Measurements from ENCODE around the gene SEMA3G.

Gene SEMA3G

DNA sequence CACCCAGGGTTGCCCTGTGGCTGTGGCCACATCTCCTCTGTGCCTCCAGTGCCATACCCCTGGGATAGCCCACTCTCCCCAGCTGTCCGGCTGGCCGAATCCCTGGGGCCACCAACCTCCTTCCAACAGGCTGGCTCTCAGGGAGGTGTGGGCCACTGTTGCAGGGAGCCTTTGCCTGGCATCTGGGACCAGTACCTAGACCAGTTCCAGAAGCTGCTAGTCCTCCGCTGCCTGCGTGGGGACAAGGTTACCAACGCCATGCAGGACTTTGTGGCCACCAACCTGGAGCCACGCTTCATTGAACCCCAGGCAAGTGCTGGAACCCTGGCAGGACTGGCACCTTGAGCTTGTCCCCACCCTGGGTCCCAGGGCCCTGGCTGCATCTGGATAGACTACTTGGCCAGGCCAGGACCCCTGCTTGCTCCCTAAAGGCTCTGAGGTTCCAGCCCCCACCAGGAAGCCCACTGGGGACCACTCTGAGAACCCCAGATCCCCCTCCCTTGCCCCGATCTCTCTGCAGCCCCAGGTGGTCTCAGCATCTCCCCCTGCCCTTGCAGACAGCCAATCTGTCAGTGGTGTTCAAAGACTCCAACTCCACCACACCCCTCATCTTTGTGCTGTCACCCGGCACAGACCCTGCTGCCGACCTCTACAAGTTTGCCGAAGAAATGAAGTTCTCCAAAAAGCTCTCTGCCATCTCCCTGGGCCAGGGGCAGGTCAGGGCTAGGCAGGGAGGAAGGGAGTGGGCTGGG is 50.0 kb downstream of the SEMA3G start:
- DNase-seq (ENCODE audit: low read depth in 2 of 2): no peak

DNA sequence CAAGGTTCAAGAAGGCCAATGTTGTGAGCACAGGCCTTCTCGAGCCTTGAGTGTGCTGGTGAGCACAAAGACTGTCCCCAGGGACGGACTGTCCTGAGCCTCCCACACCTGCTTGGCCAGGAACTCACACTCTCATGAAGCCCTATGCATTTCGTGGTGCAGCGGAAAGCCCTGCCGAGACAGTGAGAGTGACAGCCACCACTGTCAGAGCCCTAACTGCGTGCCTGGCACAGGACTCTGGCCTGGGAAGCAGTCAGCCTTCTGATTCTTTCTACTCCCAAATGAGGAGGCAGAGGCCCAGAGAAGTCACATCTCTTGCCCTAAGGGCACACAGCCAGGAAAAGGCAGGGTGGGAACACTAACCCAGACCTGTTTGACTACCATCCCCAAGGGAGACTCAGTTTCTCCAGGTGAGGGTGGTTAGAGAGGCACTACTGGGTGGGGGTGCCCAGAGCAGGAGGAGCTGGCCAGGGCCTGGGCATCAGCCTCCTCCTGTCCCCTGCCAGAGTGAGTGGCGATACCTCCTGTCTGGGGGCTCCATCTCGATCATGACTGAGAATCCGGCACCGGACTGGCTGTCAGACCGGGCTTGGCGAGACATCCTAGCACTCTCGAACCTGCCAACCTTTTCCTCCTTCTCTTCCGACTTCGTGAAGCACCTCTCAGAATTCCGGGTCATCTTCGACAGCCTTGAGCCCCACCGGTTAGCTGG is 50.8 kb downstream of the SEMA3G start:
- no peak for DNase-seq (ENCODE audit: low read depth in 2 of 2)

DNA sequence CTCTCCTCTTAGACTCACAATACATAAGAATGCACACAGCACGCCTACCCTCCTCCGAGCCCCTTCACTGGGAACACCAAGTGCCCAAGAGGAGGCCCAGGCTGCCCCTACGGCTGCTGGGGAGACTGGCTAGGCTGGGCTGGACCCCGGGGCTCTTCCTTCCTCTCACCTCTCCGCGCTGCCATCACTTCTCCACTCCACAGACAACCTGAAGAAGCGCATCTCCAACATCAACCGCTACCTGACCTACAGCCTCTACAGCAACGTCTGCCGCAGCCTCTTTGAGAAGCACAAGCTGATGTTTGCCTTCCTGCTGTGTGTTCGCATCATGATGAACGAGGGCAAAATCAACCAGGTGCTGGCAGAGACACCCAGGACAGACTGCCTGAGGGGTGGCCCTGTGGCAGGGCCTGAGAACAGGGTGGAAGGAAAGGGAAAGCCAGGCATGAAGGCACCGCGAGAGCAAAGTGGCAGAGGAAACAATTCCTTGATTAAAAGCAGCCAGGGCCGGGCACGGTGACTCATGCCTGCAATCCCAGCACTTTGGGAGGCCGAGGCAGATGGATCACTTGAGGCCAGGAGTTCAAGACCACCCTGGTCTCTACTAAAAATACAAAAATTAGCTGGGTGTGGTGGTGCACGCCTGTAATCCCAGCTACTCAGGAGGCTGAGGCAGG is 51.6 kb downstream of the SEMA3G start:
- no peak for DNase-seq (ENCODE audit: low read depth in 2 of 2)

DNA sequence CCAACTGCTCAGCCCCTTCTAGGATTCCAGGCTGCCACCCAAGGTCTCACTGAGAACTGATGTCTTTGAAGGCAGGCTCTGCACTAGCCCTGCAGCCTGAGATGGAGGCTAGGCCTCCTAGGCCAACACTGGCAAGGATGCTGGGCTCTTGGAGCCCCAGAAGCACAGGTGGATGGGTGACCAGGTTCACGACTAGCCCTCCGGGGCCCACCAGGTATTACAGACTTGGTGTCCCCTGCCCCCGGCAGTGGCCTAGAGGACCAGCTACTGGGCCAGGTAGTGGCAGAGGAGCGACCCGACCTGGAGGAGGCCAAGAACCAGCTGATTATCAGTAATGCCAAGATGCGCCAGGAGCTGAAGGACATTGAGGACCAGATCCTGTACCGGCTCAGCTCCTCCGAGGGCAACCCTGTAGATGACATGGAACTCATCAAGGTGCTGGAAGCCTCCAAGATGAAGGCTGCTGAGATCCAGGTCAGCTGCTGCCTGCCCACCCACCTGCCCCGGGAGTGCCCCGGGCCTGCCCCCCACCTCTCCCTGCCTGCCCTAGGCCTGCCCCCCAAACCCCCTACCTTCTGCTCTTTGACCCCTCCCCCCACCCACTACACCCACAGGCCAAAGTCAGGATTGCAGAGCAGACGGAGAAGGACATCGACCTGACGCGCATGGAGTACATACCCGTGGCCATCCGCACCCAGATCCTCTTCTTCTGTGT is 52.5 kb downstream of the SEMA3G start:
- no peak for DNase-seq (ENCODE audit: low read depth in 2 of 2)

DNA sequence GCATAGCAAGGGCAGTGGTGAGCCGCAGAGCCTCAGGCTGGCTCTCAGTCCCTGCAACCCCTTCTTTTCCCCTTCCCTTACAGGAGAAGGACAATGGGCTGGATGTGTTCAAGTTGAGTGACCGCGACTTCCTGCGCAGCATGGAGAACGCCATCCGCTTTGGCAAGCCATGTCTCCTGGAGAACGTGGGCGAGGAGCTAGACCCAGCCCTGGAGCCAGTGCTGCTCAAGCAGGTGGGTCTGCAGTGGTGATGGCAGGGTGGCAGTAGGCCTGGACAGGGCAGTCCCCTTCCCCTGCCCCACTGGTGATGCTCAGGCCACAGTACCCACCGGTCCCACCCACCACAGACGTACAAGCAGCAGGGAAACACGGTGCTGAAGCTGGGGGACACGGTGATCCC is 53.8 kb downstream of the SEMA3G start:
- no peak for DNase-seq (ENCODE audit: low read depth in 2 of 2)

DNA sequence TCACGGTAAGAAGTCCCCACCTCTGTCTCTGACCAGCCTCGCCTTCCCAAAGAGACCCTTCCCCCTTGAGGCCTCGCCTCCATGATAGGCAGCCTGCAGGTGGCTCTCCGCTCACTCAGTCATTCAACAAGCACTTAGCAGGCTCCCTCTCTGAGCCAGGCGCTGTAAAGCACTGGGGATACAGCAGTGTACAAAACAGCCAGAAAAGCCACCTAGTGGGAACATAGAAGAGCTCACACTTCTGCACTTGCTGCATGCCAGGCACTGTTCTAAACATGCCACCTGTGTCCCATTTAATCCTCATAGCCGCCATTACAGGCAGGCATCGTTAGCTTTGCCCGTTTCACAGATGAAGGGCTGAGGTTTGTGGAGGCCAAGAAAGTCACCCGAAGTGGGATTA is 56.0 kb downstream of the SEMA3G start:
- DNase-seq (ENCODE audit: low read depth in 2 of 2): no peak

DNA sequence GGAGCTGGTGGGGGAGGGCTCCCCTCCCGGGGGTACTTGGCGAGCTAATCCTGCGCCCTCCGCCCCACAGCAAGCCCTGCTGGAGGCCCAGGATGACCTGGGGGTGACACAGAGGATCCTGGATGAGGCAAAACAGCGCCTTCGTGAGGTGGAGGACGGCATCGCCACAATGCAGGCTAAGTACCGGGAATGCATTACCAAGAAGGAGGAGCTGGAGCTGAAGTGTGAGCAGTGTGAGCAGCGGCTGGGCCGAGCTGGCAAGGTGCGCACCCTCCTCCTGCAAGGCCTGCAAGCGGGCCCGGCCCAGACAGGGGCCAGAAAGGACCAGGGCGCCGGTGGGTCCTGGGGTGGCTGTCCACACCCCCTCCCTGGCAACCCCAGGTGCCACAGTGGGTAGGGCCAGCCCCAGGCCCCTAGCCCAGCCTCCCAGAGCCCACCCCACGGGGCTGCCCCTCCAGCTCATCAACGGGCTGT is 56.5 kb downstream of the SEMA3G start:
- DNase-seq (ENCODE audit: low read depth in 2 of 2): no peak

DNA sequence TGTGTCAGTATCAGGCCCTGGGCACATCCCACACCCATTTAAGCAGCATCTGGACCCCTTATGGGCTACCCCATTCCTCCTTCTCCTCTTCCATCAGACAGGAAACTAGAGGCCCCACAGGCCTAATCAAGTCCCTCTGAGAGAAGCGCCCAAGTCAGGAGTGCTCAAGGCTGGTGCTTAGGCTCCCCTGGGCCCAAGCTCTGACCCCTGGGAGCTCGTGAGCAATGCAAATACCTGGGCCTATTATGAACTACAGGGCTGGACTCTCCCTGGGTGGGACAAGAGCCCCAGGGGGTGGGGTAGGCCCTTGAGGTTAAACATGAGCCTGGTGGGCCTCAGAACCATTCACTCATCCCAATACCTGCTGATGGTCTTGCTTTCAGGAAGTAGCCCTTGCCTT is 57.4 kb downstream of the SEMA3G start:
- no peak for DNase-seq (ENCODE audit: low read depth in 2 of 2)

DNA sequence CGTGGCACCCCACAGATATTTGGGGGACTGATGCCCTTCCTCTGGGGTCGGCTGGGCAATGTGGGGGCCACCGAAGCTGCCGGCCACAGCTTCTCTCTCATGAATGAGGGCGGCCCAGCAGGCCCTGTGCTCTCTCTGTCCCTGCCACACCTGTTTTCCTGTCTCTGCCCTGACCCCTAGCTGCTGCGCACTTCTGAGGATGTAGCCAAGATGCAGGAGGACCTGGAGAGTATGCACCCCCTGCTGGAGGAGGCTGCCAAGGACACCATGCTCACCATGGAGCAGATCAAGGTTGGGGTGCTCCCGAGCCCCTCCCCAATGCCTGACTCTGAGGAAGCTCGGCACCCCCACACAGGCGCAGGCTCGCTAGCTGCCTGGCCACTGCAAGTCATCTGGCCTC is 59.7 kb downstream of the SEMA3G start:
- no peak for DNase-seq (ENCODE audit: low read depth in 2 of 2)

DNA sequence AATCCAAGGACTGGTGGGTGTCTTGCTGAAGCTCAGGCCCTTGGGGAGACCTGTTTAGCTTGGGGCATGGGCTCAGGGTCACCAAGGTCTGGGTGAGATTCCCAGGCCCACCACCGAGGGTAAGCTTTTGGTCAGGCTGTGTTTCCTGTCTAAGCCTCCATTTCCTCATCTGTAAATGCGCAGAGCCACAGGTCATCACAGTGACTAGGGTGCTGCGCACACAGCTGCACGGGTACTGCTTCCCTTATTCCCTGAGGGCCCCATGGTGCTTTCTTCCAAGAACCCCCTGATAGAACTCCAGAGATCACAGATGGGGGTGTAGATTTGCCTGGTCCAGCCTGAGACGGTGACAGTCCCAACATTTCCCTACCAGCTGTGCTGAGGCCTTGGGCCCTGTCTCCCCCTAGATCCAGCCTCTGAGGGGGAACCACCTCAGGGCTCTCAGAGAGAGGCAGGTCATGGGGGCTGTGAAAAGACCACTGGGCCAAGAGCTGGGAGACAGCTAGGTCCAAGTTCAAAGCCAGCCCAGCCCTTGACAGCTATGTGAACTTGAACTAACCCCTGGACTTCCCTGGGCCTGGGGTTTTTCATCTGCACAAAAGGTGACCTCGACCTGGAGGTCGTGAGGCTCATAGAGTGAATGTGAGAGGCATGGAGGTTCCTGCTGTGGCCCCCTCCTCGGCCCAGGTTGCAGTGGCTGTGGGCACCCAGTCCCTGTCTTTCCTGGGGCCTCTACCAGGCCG is 60.7 kb downstream of the SEMA3G start:
- DNase-seq (ENCODE audit: low read depth in 2 of 2): no peak

DNA sequence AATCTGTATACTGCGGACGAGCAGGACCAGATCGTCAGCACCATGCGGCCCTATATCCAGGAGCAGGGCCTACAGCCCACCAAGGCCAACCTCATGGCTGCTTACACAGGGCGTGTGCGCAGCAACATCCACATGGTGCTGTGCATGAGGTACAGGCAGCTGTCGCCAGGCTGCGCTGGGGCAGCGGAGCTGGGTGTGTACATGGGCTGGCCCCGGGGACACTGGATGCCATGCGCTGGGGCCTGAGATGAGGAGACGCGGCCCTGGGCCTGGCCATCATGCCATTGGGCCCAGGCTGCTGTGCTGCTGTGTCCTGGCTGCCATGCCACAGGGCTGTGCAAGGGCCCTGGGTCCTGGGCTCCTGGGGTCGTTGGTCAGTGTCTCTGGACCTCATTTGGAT is 61.5 kb downstream of the SEMA3G start:
- DNase-seq (ENCODE audit: low read depth in 2 of 2): no peak
